HG03135 (cell line): ENCODE results near the gene HUS1B.
"Not testable (repeated sequence)": the region's sequence is repeated elsewhere in the genome, so short reads cannot be mapped to it uniquely, and the experiment has no call there.

Source experiments
- ATAC-seq: cut with Tn5 transposase; IDR thresholded peaks from one replicate; pipeline ENCODE4 v1.9.1; 2021; ENCODE audit warnings: mild to moderate bottlenecking, moderate library complexity; ENCODE audit not compliant: unreplicated experiment

Gene HUS1B

DNA sequence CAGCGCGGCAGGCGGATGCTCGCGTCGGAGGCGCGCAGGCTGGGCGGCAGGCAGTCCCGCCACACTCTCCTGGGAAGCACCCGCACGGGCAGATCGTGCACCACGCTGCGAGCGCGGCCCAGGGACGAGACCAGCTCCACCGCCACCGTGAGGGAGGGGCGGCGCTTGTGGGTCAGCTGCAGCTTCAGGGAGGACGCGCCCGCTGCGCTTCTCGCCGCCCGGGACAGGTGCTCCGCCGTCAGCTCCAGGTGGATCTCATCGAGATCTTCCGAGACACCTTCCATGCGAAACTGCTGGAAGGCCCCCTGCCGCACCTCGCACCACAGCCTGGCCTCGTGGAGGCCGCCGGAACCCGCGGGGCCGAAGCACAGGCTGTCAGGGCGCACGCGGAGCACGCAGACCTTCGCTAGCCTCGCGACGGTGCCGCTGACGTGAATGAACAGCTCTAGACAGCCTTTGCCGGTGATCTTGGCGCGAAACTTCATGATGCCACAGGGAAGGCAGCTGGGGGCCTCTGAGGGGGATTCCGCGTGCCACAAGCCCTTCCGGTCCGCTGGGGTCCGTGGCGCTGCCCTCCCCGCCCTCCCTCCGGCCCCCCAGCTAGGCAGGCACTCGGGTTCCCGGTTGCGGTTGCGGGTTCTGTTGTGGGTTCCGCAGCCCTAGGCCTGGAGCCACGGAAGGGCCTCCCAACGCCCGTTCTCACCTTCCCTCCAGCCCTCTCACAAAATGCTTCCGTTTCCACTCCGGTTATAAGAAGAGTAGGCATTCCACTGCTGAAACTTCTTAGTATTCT, at the start of gene HUS1B:
Gene HUS1B, minus strand, starts transcription at position 641 of the 793 bp plus-strand sequence. Its CDS starts 156 bp downstream, at position 485.
- no peak for ATAC-seq

GRCh38 chr6:706146-706545, 49.2 kb upstream of the HUS1B start:
- ATAC-seq = no peak

DNA sequence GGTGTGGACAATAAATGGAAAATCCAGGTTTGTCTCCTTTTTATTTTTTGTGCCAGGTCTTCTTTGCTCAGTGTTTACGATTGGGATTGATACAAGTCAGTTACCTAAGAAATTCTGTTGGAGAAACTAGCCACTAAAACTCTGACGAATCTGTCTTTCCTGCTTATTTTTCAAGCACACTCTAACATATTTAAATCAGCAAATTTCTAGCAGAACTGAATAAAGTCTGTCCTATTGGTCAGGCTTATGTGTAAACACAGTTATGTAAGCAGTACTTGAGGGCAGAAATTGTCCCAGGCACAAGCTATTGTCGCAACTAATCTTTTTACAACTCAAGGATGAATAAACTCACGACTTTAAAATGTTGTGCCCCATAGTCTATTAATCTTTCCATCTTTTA, 48.1 kb upstream of the HUS1B start:
- no peak for ATAC-seq

DNA sequence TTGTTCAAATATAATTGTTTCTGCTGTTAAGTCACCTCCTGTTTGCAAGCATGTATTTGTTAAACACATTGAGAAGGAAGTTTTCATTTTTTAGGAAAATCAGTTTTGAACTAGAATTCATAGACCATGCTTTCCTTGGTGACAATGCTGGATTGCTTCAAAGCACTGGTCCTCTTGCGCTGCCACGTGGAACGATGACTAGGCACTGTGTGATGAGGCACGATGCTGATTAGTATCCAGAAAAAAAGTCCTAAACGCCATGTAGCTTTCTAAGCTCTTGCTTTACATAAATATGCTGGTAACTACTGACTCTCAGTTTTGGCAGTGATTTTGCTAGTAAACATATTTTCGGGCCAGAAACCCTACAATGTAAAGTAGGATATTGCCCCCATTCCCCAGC, 47.1 kb upstream of the HUS1B start:
- no peak for ATAC-seq

- ATAC-seq = no peak
Observed at GRCh38 chr6:703552-703951, 46.7 kb upstream of the HUS1B start.

- ATAC-seq = no peak
Observed at GRCh38 chr6:701700-702479, 45.0 kb upstream of the HUS1B start.

- ATAC-seq = no peak
Observed at GRCh38 chr6:701215-701614, 44.3 kb upstream of the HUS1B start.

DNA sequence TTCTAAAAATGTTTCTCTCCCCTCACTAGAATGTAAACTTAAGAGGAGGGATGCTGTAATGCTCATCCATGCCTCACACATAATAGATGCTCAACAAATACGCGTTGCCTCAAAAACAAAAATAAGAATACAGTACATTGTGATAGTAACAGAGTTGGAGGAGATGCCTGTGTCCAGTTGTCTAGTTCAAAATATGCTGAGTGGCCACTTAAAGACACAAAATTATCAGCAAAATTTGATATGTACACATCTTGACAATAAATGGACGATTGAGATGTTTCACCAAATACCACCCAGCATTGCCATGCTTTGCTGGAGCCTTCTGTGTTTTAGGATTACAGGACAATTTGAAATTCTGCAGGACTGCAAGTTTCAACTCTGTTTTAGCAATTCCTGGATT, 43.6 kb upstream of the HUS1B start:
- ATAC-seq = no peak

DNA sequence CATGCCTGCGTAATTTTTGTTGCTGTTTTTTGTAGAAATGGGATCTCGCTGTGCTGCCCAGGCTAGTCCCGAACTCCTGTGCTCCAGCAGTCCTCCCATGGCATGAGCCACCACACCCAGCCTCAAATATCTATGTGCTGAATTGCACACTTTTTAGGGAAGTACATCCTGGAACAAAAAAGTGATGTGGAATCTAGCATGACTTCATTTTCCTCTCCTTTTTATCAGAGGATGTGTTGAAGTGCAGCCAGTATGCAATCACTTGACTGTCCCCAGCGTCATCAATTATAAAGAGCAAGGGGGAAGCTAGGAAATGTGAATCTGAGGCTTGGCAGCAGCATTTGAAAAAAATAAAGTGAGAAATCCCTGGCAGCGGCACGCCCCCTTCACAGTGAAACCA, 42.4 kb upstream of the HUS1B start:
- no peak for ATAC-seq

- ATAC-seq = not testable (repeated sequence)
Observed at GRCh38 chr6:694431-695126, 37.7 kb upstream of the HUS1B start.

DNA sequence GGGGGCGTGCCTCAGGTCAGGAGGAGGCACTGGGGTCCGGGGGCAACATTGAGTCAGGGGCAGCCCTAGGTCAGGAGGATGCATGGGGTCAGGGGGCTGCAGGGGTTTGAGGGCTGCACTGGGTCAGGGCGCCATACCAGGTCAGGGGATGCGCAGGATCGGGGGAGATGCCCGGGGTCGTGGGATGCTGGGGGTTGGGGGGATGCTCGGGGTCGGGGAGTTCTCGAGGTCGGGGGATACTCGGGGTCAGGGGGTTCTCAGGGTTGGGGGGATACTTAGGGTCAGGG, 36.8 kb upstream of the HUS1B start:
- no peak for ATAC-seq

DNA sequence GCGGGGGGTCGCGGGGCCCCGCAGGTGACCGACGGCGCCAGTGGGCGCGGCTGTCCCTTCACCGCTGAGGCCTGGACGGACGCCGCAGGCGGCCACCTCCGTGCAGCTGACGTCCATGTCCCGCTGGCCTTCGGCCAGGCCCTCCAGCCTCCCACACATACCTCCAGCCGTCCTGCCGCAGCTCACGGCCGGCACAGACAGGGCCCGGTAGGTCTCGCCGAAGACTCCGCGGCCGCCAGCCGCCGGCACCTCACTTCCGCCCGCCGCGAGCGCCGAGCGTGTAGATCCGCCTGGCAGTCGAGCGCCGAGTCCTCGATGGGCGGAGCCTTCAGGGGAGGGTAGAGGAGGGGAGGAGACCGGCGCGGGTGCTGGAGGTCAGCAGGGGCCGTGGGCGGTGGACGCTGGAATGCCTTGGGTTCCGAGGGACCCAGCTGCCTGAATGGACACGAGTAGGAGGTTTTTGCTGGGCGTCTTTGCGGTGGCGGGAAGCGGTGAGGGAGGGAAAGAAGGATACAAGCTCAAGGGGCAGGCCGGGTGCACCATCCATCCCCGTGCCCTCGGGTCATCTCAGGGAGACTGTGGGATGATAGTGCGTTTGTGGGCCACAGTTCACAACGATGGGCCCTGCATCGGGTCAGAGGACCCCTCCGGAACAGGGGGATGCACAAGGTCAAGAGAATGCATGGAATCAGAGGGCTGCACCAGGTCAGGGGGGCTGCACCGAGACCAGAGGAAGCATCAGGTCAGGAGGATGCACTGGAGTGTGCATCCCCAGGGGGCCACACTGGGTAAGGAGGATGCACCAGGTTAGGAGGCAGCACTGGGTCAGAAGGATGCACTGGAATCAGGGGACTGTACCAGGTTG, 36.2 kb upstream of the HUS1B start, which contains the start of gene EXOC2:
Gene EXOC2, minus strand, starts transcription at position 282 of the 865 bp plus-strand sequence. CDS start 55,321 bp downstream, outside the sequence.
- peak; percentile 91 for ATAC-seq

DNA sequence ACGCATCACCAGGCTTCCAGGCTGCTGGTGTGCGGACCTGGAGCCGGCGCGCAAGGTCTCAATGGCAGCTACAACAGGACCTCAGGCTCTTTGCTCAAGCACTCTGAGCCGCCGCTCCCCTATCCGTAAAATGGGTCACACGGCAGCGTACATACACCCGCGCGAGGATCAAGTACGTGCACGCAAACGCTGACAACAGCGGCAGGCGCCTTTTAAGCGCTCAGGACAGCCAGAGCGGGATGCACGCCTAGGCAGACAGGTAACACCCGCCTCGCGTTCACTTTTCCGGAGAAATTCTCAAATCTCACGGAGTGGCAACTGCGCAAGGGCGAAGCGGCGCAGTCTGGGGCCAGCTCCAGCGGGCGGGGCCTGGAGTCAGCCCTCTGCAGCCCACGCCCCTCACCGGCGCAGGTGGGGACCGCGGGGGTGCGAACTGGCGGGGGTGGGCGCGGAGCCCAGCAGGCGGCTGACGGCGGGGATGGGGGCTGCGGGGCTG, 35.5 kb upstream of the HUS1B start:
- ATAC-seq = peak; percentile 77

DNA sequence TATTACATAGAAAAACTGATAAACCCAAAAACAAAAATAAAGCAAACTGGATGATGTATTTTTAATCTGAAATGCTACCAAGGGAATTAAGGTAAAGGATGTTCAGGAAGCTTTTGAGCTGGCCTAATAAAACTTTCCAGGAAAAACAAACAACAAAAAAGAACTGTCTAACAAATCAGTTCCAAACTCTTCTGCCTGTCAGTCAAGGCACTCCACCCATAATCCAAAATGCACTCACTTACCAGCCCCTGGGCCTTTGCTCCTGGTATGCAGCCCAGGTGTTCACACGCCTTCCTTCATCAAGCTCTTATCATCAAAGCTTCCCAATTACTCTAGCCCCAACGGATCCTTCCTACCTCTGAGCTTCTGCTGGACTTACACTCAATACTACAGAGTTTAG, 32.3 kb upstream of the HUS1B start:
- ATAC-seq = no peak

DNA sequence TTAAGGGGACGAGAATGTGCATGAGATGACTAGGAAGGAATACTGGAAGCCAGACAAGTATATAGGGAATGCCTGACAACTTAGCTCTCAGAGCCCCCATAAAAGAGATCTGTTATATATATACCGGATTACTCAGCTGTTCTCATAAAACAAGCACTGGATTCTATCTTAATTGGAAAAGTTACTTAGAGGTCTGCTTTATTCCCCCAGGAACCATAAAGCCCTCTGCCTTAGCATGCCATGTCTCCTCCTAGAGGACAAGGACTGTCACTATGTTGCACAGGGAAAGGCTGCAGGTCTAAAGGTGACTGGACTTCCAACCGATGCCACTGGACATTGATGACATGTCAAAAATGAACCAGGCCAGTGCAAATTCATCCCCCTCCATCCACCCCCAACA, 29.6 kb upstream of the HUS1B start:
- no peak for ATAC-seq

- peak; percentile 71 for ATAC-seq
Observed at GRCh38 chr6:684831-685636, 28.1 kb upstream of the HUS1B start.

DNA sequence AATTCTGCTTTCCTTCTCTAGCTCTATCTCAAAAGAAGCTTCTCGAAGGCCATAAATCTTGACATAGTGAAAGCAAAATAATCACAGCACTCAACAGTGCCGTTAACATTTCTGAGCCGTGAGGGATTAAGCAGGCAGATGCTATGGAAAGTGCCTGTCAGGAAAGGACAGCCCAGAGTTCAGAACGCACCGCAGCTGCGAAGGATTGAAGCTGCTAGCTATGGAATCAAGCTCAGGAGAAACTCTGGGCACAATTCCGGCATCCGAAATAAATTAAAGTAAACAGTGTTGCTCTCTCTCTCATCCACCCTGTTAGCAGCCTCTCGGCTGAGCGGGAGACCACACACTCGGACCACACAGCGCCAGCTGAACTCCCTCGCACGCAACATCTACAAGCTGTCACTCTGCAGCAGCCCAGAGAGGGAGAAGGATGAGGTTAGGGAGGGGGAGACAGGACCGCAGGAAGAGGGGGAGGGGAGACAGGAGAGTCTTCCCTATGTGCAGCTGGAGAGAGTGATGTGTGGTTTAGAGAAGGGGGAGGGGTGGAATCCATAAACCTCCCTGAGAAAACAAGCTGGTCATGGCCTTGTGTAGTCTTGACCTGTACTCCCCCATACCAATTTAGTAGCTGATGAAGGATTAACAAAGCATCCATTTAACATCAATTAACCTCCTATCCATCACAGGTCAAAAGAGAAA, 27.0 kb upstream of the HUS1B start:
- ATAC-seq = no peak

DNA sequence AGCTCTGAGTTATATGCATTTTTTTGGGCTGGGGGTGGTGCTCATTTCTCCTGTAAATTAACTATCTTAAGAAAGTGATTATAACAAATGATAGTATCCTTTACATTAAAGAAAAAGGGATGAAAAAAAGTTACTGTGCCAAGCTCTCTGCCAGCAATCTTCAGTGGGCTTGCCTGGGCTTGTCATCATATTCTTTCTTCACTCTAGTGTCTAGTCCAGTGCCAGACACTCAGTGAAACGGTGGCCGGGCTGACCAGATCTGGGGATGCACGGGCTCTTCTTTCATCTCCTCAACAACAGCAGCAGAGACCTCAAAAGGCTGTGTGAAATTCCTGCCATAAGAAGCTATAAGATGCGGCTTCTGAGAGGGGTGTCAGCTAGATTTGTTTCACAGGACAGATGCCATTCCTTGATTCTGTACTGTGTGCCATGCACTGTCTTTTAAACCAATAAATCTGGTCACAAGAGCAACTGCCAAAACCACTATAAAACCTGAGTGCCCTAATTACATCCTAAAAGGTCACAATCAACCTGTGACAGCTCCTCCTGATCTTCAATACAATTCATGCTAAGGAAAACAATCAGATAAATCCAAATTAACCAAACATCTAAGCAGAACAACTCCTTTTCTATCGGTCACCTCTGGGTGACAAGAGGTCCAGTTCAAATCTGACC, 23.9 kb upstream of the HUS1B start:
- no peak for ATAC-seq

GRCh38 chr6:680251-680650, 23.4 kb upstream of the HUS1B start:
- ATAC-seq = no peak
